DND-41 (cell line): ENCODE data around the gene TRDMT1.

Experiments used
- CTCF ChIP-seq: IDR thresholded peaks from 2 replicates; pipeline ENCODE4 v1.5.1; 2012; ENCODE audit warnings: borderline replicate concordance, low read length, moderate library complexity, mild to moderate bottlenecking; ENCODE audit not compliant: poor library complexity, severe bottlenecking; ENCODE audit errors: extremely low read depth
- EZH2 ChIP-seq: IDR thresholded peaks from 3 replicates; pipeline ENCODE4 v1.6.1; 2012; ENCODE audit warnings: borderline replicate concordance, low read depth, mild to moderate bottlenecking, moderate library complexity, low read length, inconsistent platforms; ENCODE audit not compliant: severe bottlenecking

- TF ChIP-seq CTCF (no peak), EZH2 (no peak)
Observed at GRCh38 chr10:17241611-17242333, 40.3 kb upstream of the TRDMT1 start.
